GM23338 (cell line): Measurements from ENCODE around the gene ATF4.

Experiments
- CREB1 ChIP-seq: fragments of 250-450 bp; sonication (Bioruptor Pico); IDR thresholded peaks from 2 replicates; pipeline ENCODE4 v1.5.0; 2020; ENCODE audit warnings: low read depth, mild to moderate bottlenecking, moderate library complexity
- CTCF ChIP-seq, 2 experiments: fragments of 200-600 bp in 1 of 2; sonication (generic) in 1 of 2; conservative IDR thresholded peaks; 2 replicates each; pipeline versions ENCODE4 v1.5.1 to v1.6.1; 2016 to 2017; ENCODE audit warnings: antibody characterized with exemption in 2 of 2, low read depth in 2 of 2, mild to moderate bottlenecking in 2 of 2, moderate library complexity in 1 of 2
- ETS1 ChIP-seq: IDR thresholded peaks from 2 replicates; pipeline ENCODE4 v1.6.1; 2016; ENCODE audit warnings: antibody characterized with exemption
- EZH2 ChIP-seq: fragments of 200-600 bp; sonication (generic); IDR thresholded peaks from one replicate; pipeline ENCODE4 v1.8.0; 2017; ENCODE audit warnings: antibody characterized with exemption, mild to moderate bottlenecking, low read depth; ENCODE audit not compliant: unreplicated experiment

DNA sequence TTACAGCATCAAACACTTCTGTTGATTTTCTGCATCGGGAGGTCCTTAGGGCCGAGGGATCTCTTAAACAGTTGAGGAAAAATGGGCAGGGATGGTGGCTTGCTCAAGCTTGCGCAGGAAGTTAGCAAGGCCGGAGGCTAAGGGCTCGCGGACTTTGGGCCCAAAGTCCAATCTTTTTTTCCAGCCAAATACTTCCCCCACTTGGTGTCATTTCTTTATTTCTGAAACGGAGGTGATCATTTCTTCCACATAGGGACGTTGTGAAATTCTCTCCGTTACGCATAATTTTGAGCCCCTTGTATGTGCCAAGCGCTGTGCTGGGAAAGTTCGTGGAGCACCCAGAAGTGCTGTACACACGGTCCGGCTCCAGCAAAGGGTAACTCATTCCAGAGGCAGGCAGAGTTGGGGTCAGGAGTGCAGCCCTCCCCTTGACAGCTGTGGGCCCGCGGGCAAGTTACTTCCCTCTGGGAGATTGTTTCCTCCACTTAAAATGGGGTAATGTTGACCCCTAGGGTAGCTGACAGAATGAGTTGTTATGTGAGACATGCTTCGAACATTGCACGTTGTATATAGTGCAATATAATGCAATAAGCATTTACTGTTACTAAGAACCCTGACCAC lies 17.5 kb upstream of the ATF4 start:
- TF ChIP-seq ETS1: no peak
- no peak for TF ChIP-seq CTCF (conservative IDR thresholded peaks at IDR 0.05; ENCODE audit: low read depth in 2 of 2)
- no peak for TF ChIP-seq CREB1 (CRISPR knock-in tag)
- TF ChIP-seq EZH2: no peak
